ENCODE results near the gene RTN4R. TPM values are rescaled to one million over a fixed set of nuclear protein-coding genes. Genes with fewer than 3 reads are reported as not detected.

The RTN4R gene
- total and polyA plus RNA-seq, 9 of the 15 experiments (the other 6 are each of a cell fraction or from before 2014, with no cell fraction given), result 0.04 to 2.8 (median 1.4) TPM; not detected in 3

DNA sequence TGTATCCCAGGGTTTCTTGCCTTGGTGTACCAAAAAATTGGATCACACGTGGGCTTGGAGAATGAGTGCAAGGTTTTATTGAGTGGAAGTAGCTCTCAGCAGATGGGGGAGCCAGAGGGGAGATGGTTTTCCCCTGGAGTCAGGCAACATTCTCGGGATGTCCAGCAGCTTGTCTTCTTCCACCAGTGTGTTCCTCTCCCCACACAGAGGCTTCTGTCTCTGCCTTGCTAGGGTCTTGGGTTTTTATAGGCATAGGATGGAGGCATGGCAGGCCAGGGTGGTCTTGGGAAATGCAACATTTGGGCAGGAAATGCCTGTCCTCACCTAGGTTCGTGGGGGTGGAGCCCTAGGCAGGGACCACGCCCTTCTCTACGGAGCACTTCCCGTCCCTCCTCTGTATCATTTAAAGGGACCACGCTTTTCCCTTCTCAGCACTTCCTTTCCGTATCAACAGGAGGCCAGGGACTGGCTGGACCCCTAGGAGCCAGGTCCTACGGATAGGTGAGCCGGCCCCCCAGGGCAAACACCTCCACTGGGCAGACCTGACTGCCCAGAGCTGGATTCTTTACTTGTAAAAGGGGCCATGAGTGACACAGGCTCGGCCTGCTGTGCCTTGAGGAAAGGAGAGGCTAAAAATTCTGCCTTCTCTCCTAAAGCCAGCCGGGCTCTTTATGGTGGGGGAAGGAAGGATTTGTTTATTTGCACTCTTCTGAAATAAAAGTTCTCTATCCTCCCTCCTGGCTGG, 62.0 kb downstream of the RTN4R start (continued):
- TF ChIP-seq, protein P1, sequence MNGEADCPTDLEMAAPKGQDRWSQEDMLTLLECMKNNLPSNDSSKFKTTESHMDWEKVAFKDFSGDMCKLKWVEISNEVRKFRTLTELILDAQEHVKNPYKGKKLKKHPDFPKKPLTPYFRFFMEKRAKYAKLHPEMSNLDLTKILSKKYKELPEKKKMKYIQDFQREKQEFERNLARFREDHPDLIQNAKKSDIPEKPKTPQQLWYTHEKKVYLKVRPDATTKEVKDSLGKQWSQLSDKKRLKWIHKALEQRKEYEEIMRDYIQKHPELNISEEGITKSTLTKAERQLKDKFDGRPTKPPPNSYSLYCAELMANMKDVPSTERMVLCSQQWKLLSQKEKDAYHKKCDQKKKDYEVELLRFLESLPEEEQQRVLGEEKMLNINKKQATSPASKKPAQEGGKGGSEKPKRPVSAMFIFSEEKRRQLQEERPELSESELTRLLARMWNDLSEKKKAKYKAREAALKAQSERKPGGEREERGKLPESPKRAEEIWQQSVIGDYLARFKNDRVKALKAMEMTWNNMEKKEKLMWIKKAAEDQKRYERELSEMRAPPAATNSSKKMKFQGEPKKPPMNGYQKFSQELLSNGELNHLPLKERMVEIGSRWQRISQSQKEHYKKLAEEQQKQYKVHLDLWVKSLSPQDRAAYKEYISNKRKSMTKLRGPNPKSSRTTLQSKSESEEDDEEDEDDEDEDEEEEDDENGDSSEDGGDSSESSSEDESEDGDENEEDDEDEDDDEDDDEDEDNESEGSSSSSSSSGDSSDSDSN (IDR thresholded peaks at IDR 0.05; ENCODE audit: borderline replicate concordance in 1 of 2, low read depth in 2 of 2, low read length in 2 of 2), result peak; percentile 27 to 42; a peak in 2 of 4 replicates
- TF ChIP-seq TGIF2 (CRISPR knock-in tag; IDR thresholded peaks at IDR 0.05) (no peak), ZNF507 (tag; conservative IDR thresholded peaks at IDR 0.05) (no peak), ZBTB40 (IDR thresholded peaks at IDR 0.05) (peak; percentile 91), ZBTB40 (CRISPR knock-in tag; IDR thresholded peaks at IDR 0.05) (no peak), ZBTB26 (CRISPR knock-in tag; IDR thresholded peaks at IDR 0.05) (0 out of 2 replicates have a peak, but pooled peaks have one; percentile 51), ZNF639 (CRISPR knock-in tag; conservative IDR thresholded peaks at IDR 0.05 in 1 of 2, IDR thresholded peaks at IDR 0.05 in 1 of 2) (peak in 1 of 2 experiments; percentile 69; a peak in 1 of 4 replicates), PATZ1 (CRISPR knock-in tag; IDR thresholded peaks at IDR 0.05; ENCODE audit: borderline replicate concordance) (0 out of 2 replicates have a peak, but pooled peaks have one; percentile 75)

Data from K562 (cell line).